Measurements from ENCODE around the gene ALDH3A2.

DNA sequence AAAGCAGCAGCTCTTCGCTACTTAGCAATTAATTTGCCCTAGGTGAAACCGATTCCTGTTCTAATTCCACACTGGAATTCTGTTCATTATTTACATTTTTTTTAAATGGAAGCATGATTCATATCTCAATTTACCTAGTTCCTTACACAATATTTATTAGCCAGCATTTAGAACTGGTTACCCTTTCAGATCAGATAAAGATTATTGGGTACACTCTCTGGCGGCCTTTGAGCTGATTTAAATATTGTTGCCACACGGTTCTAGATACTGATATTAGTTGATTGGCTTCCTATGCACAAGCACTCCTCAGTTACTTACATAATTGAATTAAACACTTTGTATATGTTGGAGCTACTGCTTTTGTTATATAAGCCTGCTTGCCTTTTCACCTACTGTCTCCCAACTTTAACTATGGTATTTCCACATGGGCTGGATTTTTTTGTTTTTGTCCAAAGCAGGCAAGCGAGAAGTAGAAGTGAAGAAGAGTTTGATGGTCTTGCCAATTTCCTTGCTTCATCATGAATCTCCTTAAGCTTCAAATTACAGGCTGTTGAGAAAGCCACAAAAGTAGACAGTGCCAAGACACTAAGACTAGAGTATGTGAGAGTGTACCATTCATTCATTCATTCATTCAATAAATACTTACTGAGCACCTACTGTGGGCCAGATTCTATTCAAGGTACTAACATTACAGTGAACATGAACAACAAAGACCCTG, 3.9 kb upstream of the ALDH3A2 start:
- TF ChIP-seq POLR2A (IDR thresholded peaks at IDR 0.05) (no peak), POLR2AphosphoS5 (IDR thresholded peaks at IDR 0.05; ENCODE audit: insufficient read depth in 1 of 2, low read depth in 1 of 2) (no peak)
- TF ChIP-seq, protein P1, sequence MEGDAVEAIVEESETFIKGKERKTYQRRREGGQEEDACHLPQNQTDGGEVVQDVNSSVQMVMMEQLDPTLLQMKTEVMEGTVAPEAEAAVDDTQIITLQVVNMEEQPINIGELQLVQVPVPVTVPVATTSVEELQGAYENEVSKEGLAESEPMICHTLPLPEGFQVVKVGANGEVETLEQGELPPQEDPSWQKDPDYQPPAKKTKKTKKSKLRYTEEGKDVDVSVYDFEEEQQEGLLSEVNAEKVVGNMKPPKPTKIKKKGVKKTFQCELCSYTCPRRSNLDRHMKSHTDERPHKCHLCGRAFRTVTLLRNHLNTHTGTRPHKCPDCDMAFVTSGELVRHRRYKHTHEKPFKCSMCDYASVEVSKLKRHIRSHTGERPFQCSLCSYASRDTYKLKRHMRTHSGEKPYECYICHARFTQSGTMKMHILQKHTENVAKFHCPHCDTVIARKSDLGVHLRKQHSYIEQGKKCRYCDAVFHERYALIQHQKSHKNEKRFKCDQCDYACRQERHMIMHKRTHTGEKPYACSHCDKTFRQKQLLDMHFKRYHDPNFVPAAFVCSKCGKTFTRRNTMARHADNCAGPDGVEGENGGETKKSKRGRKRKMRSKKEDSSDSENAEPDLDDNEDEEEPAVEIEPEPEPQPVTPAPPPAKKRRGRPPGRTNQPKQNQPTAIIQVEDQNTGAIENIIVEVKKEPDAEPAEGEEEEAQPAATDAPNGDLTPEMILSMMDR (IDR thresholded peaks at IDR 0.05): no peak
